Placental epithelial cell (primary cell): ENCODE data around the gene MYH2. TPM values are rescaled to one million over a fixed set of nuclear protein-coding genes. Genes with fewer than 3 reads are reported as not detected.

Experiments used
- total RNA-seq: library from RNA; depleted of rRNA; stranded (reverse); fragments of >200 nt; gene quantifications from 2 replicates; pipeline ENCODE4 v1.2.3, GENCODE V29; 2012

MYH2 gene
- not detected in 2 replicates for total RNA-seq

DNA sequence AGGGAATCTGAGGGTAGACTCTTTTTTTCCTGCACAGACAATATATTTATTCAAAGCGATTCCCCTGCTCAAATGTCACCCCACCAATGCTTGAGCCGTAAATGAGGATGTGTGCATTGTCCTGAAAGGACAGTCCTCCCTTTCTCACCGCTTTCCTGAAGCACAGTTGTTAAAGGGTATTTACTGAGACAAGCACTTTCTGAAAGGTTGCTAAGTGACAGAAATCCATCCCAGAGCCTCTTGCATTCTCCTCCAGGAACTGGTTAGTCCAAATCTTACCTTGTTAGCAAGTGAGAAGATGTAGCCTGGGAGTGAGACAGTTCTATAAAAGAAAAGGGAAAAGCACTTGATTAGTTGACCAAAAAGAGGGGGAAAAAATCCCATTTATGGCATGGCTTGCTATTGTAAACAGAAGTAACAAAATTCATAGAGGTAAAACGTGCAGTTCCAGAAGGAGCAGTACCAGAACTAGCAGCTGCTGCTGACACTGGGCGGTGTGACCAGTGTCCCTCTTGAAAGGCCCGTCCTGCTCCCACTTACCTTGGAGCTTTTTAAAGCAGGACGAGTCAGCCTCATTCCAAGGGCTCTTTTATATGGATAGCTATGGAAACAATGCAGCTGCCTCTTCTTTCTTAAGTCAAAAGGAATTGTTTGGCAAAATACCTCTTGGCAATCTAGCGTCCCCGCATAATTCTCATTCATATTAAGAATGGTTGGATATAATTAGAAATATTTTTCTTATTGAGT, at the start of gene MYH2:
TSS of gene MYH2 (minus strand) at position 563 of the 747 bp plus-strand sequence. CDS start 1,738 bp downstream, outside the sequence.

DNA sequence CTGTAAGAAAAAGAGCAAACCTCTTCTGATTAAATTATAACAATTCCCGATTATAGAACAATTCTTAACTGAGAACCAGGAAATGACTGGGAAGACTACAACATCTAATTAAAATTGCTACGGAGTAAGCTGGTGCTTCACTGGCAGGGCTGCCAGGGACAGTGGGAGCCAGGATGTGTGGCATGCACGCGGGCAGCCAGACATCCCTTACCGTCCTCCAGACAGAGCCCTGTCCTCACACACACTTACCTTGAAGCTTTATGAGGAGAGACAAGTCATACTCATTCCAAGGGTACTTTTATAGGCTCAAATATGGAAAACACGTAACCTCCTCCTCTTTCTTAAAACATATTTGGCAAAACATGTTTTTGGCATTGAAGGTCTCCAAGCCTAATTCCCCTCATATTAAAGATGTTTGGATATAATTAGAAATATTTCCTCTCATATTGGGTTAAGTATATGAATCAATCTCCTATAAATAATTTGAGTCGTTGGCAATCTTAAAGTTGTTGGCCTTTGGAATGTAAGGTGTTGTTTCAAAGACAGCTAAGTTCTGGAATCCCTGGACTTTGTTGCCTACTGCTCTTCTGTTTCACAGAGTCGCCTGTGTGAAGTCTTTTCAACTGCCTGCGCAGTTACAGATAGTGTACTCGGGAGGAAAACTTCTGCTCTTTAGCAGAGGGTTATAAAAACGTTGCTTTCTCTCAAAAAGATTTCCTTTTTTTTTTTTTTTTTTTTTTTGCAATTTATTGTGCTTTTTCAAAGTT, 31.0 kb downstream of the MYH2 start, which contains the start of gene MYH1:
TSS of gene MYH1 (minus strand) at position 272 of the 767 bp plus-strand sequence. CDS start 1,900 bp downstream, outside the sequence.

Other genes starting within 250 kb of the MYH2 start
- gene MYH13, start 176.7 kb downstream of the MYH2 start, total RNA-seq: not detected in 2 replicates
- gene MYH8, start 127.7 kb downstream of the MYH2 start, total RNA-seq: not detected in 2 replicates
- not detected in 2 replicates for gene MYH4, start 80.1 kb downstream of the MYH2 start, total RNA-seq
- gene MYH1, start 31.1 kb downstream of the MYH2 start, total RNA-seq: not detected in 2 replicates
- gene MYH3, start 107.7 kb upstream of the MYH2 start, total RNA-seq: 0.65 and 1.6 TPM in 2 replicates
- gene SCO1, start 147.9 kb upstream of the MYH2 start, total RNA-seq: 17.7 and 23.6 TPM in 2 replicates
- gene ADPRM, start 147.9 kb upstream of the MYH2 start, total RNA-seq: 7.5 and 14.1 TPM in 2 replicates
- 0.98 and 5.1 TPM in 2 replicates for gene TMEM220, start 180.4 kb upstream of the MYH2 start, total RNA-seq